A673 (cell line): ENCODE measurements around the gene SPSB4. TPM values are rescaled to one million over a fixed set of nuclear protein-coding genes. Genes with fewer than 3 reads are reported as not detected.
A peak's percentile ranks its signal among the peaks of the same experiment; 100 is the strongest.

ENCODE experiments used
- Bru-seq: library from RNA; stranded (reverse); fragments of 400-500 nt; gene quantifications from one replicate; lab custom pipeline; 2021; lab: Mats Ljungman, UMichigan
- BruChase-seq, 2 experiments: library from RNA; stranded (reverse); fragments of 400-500 nt; gene quantifications; one replicate each; lab custom pipeline; 2021; lab: Mats Ljungman, UMichigan
- BruUV-seq: library from RNA; stranded (reverse); fragments of 400-500 nt; replicated peaks from 2 replicates; lab custom pipeline; 2021; lab: Mats Ljungman, UMichigan
- CTCF ChIA-PET: fragments of 300-600 bp; sonication (Branson Sonifier 250); formaldehyde crosslinking; loops from one replicate; lab custom pipeline; 2022; ENCODE audit warnings: antibody characterized with exemption; lab: Charles Lee
- POLR2A ChIA-PET: fragments of 300-600 bp; sonication (Branson Sonifier 250); formaldehyde crosslinking; loops from one replicate; lab custom pipeline; 2022; ENCODE audit warnings: antibody characterized with exemption; ENCODE audit not compliant: low non-redundant PET; lab: Charles Lee
- DNase-seq: peaks from one replicate; pipeline ENCODE4 v3.0.0-alpha.2; 2015; ENCODE audit warnings: low spot score
- H3K27ac ChIP-seq: fragments of 200-600 bp; sonication (generic); 2 replicates; pipeline ENCODE4 v1.5.1; 2016; ENCODE audit warnings: mixed run types, low read depth, mild to moderate bottlenecking, mixed read lengths, antibody characterized with exemption, low read length; ENCODE audit not compliant: poor library complexity, severe bottlenecking
- H3K27me3 ChIP-seq: fragments of 200-600 bp; sonication (generic); replicated peaks from 2 replicates; pipeline ENCODE4 v1.6.1; 2017; ENCODE audit warnings: mixed run types, low read depth, mild to moderate bottlenecking, mixed read lengths, antibody characterized with exemption, low read length; ENCODE audit not compliant: insufficient read depth, poor library complexity
- H3K36me3 ChIP-seq: fragments of 200-600 bp; sonication (generic); 2 replicates; pipeline ENCODE4 v1.6.1; 2016; ENCODE audit warnings: mixed run types, mild to moderate bottlenecking, mixed read lengths, antibody characterized with exemption, low read length; ENCODE audit not compliant: insufficient read depth, poor library complexity, severe bottlenecking
- H3K4me1 ChIP-seq: fragments of 200-600 bp; sonication (generic); 2 replicates; pipeline ENCODE4 v1.6.1; 2017; ENCODE audit warnings: mixed run types, mild to moderate bottlenecking, mixed read lengths, antibody characterized with exemption, low read length; ENCODE audit not compliant: insufficient read depth, poor library complexity, severe bottlenecking
- H3K4me3 ChIP-seq: fragments of 200-600 bp; sonication (generic); 2 replicates; pipeline ENCODE4 v1.5.1; 2016; ENCODE audit warnings: low read depth, mixed run types, mild to moderate bottlenecking, mixed read lengths, low read length; ENCODE audit not compliant: poor library complexity, severe bottlenecking
- H3K9me3 ChIP-seq: fragments of 200-600 bp; sonication (generic); 2 replicates; pipeline ENCODE4 v1.6.1; 2016; ENCODE audit warnings: mixed run types, low read depth, mild to moderate bottlenecking, mixed read lengths, antibody characterized with exemption, low read length; ENCODE audit not compliant: poor library complexity, severe bottlenecking
- EZH2 ChIP-seq: fragments of 200-600 bp; sonication (generic); IDR thresholded peaks from 2 replicates; pipeline ENCODE4 v1.6.1; 2017; ENCODE audit warnings: borderline replicate concordance, low read depth, mild to moderate bottlenecking, mixed read lengths, antibody characterized with exemption, low read length; ENCODE audit not compliant: poor library complexity, severe bottlenecking
- intact Hi-C: fragments of 100-400 bp; cut with micrococcal nuclease; formaldehyde crosslinking; loops from one replicate; pipeline ENCODE4 v1.10.0; 2022; ENCODE audit not compliant: unreplicated experiment
- long read RNA-seq: library from polyadenylated mRNA; stranded (forward); transcript quantifications from one replicate; pipeline ENCODE4 v2.0.0, GENCODE V29; 2022
- total RNA-seq: library from RNA; stranded (reverse); gene quantifications from 2 replicates; pipeline ENCODE4 v1.2.3, GENCODE V29; 2021
- TF ChIP-seq, protein P1 (sequence below): fragments of 300-800, 200-600 bp; sonication (generic); conservative IDR thresholded peaks from 2 replicates; pipeline ENCODE4 v1.5.1; 2017; ENCODE audit warnings: low read depth, mild to moderate bottlenecking, antibody characterized with exemption, low read length, moderate library complexity, mixed read lengths

SPSB4 gene
- total RNA-seq: 0.39 and 0.66 TPM in 2 replicates
- Bru-seq, nascent RNA: percentile 25 among the genes with signal in this experiment
- BruChase-seq, experiment 1, labeled RNA remaining after a 2-hour chase: percentile 34 among the genes with signal in this experiment
- percentile 22 among the genes with signal in this experiment for BruChase-seq, experiment 2, labeled RNA remaining after a 6-hour chase
- long read RNA-seq, partial matches to known transcripts: 0 of 3 reads
- long read RNA-seq, other reads (novel, unspliced or antisense): 2 of 3 reads

DNA sequence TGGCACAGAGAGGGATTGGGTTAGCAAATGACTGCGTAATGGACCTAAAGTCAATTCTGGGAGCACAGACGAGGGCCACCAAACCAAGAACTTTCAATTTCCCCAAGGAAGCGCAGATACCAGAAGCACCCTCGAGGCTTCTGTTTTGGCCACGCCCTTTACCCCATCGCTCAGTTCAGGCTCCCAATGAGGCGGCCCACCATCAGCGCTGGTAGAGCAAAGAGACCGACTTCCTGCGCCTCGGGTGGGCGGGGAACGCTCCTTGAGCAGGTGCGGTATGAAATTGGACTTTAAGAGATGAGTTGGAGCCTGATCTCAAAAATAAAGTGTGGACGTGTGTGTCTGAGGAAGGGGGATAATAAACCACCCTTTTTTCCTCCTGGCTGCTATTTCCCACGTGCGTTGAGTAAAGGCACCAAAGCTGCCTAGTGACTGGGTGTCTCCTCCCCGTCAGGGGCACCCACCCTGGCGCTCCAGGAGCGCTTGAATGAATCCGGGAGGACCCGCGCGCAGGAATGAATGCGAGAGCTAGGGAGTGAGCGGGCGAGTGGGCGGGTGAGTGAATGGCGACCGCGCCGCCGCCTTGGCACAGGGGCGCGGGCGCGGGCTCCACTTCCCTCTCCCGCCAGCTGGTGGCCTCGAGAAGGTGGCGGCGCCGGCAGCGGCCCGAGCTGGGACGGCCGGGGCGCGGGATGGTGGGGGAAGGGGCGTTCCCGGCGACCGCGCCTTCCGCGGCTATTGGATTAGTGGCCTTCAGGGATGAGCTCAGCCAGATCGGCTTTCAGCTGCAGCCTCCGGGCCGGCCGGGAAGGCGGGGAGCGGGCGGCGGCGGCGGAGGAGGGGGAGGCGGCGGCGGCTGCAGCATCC, at the start of gene SPSB4:
TSS of gene SPSB4 (plus strand) at position 772 of the 867 bp plus-strand sequence. CDS start 14,758 bp downstream, outside the sequence.
- H3K9me3 ChIP-seq: no peaks in the 10 kb centered on the region
- H3K27me3 ChIP-seq: peaks cover 72% of the 10 kb centered on the region
- no peak within 1 kb of the TSS for H3K27ac ChIP-seq
- ChIA-PET CTCF (interaction anchor here (0.8 to 0.9 kb wide), 2 partner anchors 44 to 142 kb away, joined by 3 to 5 read pairs; no protein-coding TSS in a partner anchor), POLR2A (no interaction called here)
- peak; percentile 79 for DNase-seq
- H3K36me3 ChIP-seq: no peaks in the 10 kb centered on the region
- H3K4me3 ChIP-seq: peak within 1 kb of the TSS; percentile 45
- TF ChIP-seq EZH2: no peak
- TF ChIP-seq, protein P1, sequence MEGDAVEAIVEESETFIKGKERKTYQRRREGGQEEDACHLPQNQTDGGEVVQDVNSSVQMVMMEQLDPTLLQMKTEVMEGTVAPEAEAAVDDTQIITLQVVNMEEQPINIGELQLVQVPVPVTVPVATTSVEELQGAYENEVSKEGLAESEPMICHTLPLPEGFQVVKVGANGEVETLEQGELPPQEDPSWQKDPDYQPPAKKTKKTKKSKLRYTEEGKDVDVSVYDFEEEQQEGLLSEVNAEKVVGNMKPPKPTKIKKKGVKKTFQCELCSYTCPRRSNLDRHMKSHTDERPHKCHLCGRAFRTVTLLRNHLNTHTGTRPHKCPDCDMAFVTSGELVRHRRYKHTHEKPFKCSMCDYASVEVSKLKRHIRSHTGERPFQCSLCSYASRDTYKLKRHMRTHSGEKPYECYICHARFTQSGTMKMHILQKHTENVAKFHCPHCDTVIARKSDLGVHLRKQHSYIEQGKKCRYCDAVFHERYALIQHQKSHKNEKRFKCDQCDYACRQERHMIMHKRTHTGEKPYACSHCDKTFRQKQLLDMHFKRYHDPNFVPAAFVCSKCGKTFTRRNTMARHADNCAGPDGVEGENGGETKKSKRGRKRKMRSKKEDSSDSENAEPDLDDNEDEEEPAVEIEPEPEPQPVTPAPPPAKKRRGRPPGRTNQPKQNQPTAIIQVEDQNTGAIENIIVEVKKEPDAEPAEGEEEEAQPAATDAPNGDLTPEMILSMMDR: peak; percentile 40
- no TSS peak for BruUV-seq
- intact Hi-C loops: loop anchor here (1.0 kb wide), 1 partner anchor 55 kb away; no protein-coding TSS in a partner anchor
- peaks cover 11% of the 10 kb centered on the region for H3K4me1 ChIP-seq

DNA sequence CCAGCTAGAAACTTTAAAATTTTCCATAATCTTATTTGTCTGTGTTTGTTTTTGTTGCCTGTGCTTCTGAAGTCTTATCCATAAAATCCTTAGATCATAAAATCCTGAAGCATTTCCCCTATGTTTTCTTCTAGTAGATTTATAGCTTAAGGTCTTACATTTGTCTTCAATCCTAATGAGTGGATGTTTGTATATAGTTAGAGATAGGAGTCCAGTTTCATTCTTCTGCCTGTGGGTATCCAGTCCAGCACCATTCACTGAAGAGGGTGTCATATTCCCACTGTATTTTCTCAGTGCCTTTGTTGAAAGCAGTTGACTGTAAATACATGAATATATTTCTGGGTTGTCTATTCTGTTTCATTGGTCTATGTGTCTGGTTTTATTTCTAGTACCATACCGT, 44.8 kb upstream of the SPSB4 start:
- H3K4me1 ChIP-seq: peaks cover 6% of the 10 kb centered on the region
- ChIA-PET CTCF (no interaction called here), POLR2A (no interaction called here)
- H3K4me3 ChIP-seq: no peak overlapping the region
- no TSS peak for BruUV-seq
- DNase-seq: no peak
- no peak overlapping the region for H3K27ac ChIP-seq
- no peak for TF ChIP-seq EZH2
- TF ChIP-seq, protein P1: no peak
- intact Hi-C loops: no loop called here
- H3K36me3 ChIP-seq: no peaks in the 10 kb centered on the region
- no peaks in the 10 kb centered on the region for H3K9me3 ChIP-seq
- no peaks in the 10 kb centered on the region for H3K27me3 ChIP-seq

- peak; percentile 23 for DNase-seq
- Histone ChIP-seq H3K36me3 (no peaks in the 10 kb centered on the region), H3K9me3 (no peaks in the 10 kb centered on the region), H3K4me3 (no peak overlapping the region), H3K4me1 (peaks cover 6% of the 10 kb centered on the region), H3K27me3 (no peaks in the 10 kb centered on the region), H3K27ac (no peak overlapping the region)
- BruUV-seq: no TSS peak
- TF ChIP-seq, protein P1: no peak
- no peak for TF ChIP-seq EZH2
- CTCF ChIA-PET: interaction anchor here (0.7 to 1.4 kb wide), 2 partner anchors 183 to 1155 kb away, joined by 4 to 6 read pairs; no protein-coding TSS in a partner anchor
- intact Hi-C loops: no loop called here
- POLR2A ChIA-PET: no interaction called here
Measured at GRCh38 chr3:141009496-141009895, 41.7 kb upstream of the SPSB4 start.
